LHCN-M2 (cell line): ENCODE data around the gene HTR1A. TPM values are rescaled to one million over a fixed set of nuclear protein-coding genes. Genes with fewer than 3 reads are reported as not detected.
A peak's percentile ranks its signal among the peaks of the same experiment; 100 is the strongest.

Experiments used
- DNase-seq: peaks from one replicate; pipeline ENCODE4 v3.0.0-alpha.2; 2012; ENCODE audit warnings: low read depth
- polyA plus RNA-seq: library from polyadenylated mRNA; unstranded; fragments of >200 nt; gene quantifications from one replicate; pipeline ENCODE4 v1.2.1, GENCODE V29; 2012; ENCODE audit warnings: missing spikeins
- total RNA-seq: library from RNA; depleted of rRNA; stranded (reverse); fragments of >200 nt; gene quantifications from 2 replicates; pipeline ENCODE4 v1.2.3, GENCODE V29; 2014; rRNA removed

The HTR1A gene
- total RNA-seq = not detected in 2 replicates
- not detected for polyA plus RNA-seq

- DNase-seq = no peak
These were observed at the start of gene HTR1A for GRCh38 chr5:63962279-63962678. HTR1A (minus strand) TSS chr5:63962445; CDS start chr5:63961719, 726 bp downstream.

GRCh38 chr5:64003966-64004365 is 41.7 kb upstream of the HTR1A start:
- no peak for DNase-seq

GRCh38 chr5:64000096-64000495 is 37.9 kb upstream of the HTR1A start:
- no peak for DNase-seq

- DNase-seq = no peak
These were observed 24.8 kb upstream of the HTR1A start for GRCh38 chr5:63987053-63987452.

DNA sequence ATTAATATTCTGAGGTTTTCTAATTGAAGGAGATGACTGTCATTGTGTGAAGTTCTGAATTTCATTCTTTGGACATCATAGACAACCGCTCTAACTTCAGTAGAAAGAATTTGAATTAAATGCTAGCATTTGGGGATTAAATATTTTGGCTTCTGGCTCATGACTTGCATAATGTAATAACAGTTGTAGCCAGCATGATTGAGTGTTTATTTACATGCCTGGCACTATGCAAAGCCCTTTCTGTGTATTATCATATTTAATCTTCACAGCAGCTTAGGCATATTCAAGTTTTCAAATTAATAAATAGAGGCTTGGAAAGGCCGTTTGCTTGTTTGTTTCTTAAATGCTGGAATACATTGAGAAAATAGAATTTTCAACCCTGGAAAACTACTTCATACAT is 19.6 kb upstream of the HTR1A start:
- DNase-seq = no peak

- DNase-seq = no peak
These were observed 1.7 kb upstream of the HTR1A start for GRCh38 chr5:63963926-63964325.

DNA sequence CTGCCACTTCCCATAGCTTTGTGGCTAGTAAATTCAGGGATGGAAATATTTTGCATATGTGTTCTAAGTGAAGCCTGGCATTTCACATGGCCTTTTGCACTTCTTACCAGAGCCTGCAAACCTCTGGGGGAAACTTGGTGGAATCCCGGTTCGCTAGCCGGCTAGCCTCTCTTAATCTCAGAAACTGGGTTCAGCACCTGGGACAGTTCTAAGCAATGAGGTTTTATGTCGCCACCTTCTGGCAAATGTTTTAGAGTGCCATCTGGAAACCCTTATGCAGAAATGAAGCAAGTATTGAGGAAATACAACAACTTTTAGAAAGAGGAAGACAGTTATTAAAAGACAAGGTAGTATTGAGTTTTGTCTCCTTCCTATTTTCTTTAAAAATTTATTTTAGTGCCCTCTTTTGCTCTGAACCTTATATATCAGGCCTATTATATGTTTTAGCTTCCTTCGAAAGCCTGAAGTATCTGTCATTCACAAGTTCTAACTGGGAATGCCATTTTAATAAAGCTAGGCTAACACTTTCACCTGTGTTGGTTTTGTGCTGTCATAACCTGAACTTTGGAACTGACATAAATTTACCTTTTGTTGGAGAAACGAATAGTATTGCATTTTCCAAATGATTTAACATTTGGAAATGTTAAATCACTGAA is 963 bp upstream of the HTR1A start:
- DNase-seq = peak; percentile 44

- DNase-seq = no peak
These were observed 565 bp downstream of the HTR1A start for GRCh38 chr5:63961598-63962161.

DNA sequence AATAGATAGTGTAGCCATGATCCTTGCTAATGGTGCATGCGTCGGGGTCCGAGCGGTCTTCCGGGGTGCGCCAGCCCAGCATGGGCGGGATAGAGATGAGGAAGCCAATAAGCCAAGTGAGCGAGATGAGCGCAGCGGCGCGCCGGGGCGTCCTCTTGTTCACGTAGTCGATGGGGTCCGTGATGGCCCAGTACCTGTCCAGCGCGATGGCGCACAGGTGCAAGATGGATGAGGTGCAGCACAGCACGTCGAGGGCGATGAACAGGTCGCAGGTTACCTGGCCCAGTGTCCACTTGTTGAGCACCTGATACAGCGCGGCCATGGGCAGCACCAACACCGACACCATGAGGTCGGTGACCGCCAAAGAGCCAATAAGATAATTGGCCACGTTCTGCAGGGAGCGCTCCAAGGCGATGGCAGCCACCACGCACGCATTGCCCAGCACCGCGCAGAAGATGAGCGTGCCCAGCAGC is 1.1 kb downstream of the HTR1A start:
- DNase-seq = no peak

- DNase-seq = no peak
These were observed 1.6 kb downstream of the HTR1A start for GRCh38 chr5:63960646-63961045.

DNA sequence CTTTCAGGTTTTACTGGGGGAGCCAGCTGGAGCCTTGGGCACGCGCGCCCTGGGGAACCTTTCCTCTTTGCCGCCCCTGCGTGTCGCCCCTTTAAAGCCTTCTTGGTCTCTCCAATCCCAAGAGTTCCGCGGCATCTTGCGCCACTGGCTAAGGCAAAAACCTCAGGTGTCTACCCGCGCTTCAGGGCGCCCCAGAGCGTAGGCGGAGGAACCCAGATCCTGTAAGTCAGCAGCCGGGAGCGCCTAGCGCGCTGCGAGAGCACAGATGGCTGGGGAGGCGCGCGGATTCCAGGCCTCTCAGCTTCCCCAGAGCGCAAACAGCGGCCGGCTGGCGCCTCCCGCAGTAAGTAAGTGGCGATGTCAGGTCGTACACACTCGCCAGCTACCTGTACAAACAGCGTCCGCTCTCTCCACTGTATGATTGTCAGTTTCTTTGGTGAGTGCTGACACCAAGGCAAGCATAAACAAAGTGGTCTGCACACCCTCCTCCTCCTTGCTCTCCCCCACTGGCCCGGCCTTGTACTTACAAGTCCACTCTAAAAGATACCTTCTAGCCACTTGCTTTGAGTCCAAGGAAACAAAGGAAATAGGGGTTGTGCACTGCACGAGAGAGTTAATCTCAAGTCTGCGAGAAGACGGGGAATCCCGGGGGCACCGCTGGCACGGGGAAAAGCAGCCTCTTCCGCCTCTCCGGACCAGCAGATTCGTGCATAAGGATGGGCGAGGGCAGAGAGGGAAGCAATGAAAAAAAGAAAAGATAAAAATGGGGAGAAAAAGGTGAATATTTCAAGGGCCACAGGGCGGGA is 2.9 kb downstream of the HTR1A start:
- no peak for DNase-seq

GRCh38 chr5:63958654-63959053 is 3.6 kb downstream of the HTR1A start:
- no peak for DNase-seq

GRCh38 chr5:63957617-63958016 is 4.6 kb downstream of the HTR1A start:
- DNase-seq = no peak

DNA sequence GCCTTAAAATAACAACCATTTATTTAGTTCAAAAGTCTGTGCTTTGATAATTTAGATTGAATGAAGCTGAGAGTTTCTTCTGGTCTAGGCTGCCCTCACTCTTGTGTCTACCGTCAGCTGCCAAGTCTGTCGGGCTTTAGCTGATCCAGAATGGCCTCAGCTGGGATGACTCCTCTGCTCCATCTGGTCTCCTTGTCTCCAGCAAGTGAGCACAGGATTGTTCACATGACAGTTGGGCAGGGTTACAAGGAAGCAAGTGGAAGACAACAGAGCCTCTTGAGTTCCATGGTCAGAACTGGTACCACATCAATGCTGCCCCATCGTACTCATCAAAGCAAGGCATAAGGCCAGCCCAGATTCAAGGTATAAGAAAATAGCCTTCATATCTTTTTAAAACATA is 9.0 kb downstream of the HTR1A start:
- DNase-seq = no peak

DNA sequence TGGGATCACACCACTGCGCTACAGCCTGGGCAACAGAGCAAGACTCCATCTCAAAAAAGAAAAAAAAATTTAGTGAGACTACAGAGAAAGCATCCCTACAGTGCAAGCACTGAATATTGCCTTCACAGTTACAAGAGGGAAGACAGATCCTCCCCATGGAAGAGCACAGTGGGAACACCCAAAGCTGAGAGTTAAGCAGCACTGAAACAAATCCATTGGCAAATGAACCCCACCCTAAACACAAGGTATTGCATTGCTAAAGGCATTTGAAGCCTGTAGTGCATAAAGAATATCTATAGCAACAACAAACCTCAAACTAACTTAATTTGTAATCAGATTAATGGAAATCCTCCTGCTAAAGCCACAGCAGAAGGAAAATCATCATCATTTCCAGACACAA is 27.1 kb downstream of the HTR1A start:
- DNase-seq = no peak

GRCh38 chr5:63931836-63932235 is 30.4 kb downstream of the HTR1A start:
- DNase-seq = no peak

DNA sequence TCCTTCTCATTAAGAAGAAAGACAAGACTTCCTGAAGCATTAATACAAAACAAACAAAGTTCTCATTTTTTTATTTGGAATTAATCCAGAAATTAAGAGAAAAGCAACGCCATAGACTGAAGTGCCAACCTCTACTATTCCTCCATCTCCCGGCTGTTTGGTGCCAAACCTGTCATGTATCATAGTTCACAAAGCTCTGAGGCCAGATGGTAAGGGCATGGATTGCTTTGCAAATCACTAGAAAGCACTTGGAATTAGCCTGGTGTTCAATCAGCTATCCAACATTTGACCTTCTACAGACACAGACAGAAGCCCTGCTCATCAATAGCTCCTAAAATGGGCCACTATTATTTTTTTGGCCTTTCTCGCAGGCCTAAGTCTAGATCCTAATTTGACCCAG is 33.8 kb downstream of the HTR1A start:
- DNase-seq = no peak

GRCh38 chr5:63923914-63924313 is 38.3 kb downstream of the HTR1A start:
- no peak for DNase-seq

GRCh38 chr5:63919763-63920478 is 42.3 kb downstream of the HTR1A start:
- no peak for DNase-seq

GRCh38 chr5:63916786-63917185 is 45.5 kb downstream of the HTR1A start:
- DNase-seq = no peak

GRCh38 chr5:63911871-63912270 is 50.4 kb downstream of the HTR1A start:
- DNase-seq = no peak
